ENCODE data around the gene CDH12.
"Not testable (repeated sequence)": the region's sequence is repeated elsewhere in the genome, so short reads cannot be mapped to it uniquely, and the experiment has no call there.

Gene CDH12

DNA sequence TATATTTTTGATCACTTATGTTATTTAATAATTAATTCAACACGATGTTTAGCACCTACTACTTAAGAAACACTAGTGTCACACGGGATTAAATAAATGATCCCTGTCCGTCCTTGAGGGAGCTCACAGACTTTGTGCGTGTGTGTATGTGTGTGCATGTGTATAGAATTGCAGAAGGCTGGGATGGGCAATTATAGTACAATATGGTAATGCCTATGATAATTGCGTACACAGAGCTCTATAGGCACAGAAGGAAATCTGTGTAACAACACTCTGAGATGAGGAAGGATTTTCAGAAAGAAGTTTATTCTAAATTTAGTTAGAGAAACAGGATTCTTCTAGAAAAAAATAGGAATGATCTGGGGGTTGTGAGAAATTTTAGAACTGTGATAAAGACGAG, 76.9 kb downstream of the CDH12 start:
- DNase-seq (ENCODE audit: low read depth, low spot score), result no peak
- no peaks in the 10 kb centered on the region for H3K9me3 ChIP-seq (ENCODE audit: control insufficient read depth, insufficient read depth, low read length)
- WGBS (ENCODE audit: insufficient coverage, insufficient read length), result 100% methylated on average over 1 of the region's 6 CpGs
- no peaks in the 10 kb centered on the region for H3K4me1 ChIP-seq (ENCODE audit: control insufficient read depth, insufficient read depth, low read length)
- H3K27ac ChIP-seq (ENCODE audit: low read length), result no peak overlapping the region
- H3K4me3 ChIP-seq (ENCODE audit: low read length), result no peak overlapping the region
- H3K27me3 ChIP-seq (ENCODE audit: control insufficient read depth, insufficient read depth, low read length), result no peaks in the 10 kb centered on the region
- no peaks in the 10 kb centered on the region for H3K36me3 ChIP-seq (ENCODE audit: control insufficient read depth, insufficient read depth, low read length)

DNA sequence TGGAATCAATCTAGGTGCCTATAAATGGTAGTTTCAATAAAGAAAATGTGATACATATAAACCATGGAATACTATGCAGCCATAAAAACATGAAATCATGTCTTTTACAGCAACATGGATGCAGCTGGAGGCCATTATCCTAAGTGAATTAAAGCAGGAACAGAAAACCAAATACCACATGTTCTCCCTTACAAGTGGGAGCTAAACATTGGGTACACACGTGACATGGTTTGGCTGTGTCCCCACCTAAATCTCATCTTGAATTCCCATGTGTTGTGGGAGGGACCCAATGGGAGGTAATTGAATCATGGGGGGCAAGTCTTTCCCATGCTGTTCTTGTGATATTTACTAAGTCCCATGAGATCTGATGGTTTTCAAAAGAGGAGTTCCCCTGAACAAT, 78.9 kb downstream of the CDH12 start:
- H3K4me3 ChIP-seq (ENCODE audit: low read length), result not testable (repeated sequence)

DNA sequence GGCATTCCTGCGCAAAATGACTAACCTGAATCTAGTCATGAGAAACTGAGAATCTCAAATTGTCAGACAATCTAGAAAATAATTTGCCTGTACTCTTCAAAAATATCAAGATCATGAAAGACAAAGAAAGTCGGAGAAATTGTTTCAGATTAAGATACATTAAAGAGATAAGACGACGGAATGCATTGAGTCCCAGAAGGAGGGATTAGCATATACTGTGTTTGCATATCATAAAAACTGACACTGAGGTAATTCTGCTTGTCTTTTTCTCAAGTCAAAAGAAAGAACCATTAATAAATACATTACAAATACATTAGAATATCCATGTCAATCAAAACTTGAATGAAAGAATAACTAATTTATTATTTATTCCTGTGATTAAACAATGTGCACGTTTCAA, 88.4 kb downstream of the CDH12 start:
- Histone ChIP-seq H3K36me3 (ENCODE audit: control insufficient read depth, insufficient read depth, low read length) (no peaks in the 10 kb centered on the region), H3K9me3 (ENCODE audit: control insufficient read depth, insufficient read depth, low read length) (no peaks in the 10 kb centered on the region), H3K4me3 (ENCODE audit: low read length) (no peak overlapping the region), H3K27ac (ENCODE audit: low read length) (no peak overlapping the region), H3K27me3 (ENCODE audit: control insufficient read depth, insufficient read depth, low read length) (no peaks in the 10 kb centered on the region), H3K4me1 (ENCODE audit: control insufficient read depth, insufficient read depth, low read length) (no peaks in the 10 kb centered on the region)
- WGBS (ENCODE audit: insufficient coverage, insufficient read length), result no CpG with 5 or more reads among the region's 5 CpGs
- no peak for DNase-seq (ENCODE audit: low read depth, low spot score)

More for the DNA sequence above, 78.9 kb downstream of the CDH12 start:
- not testable (repeated sequence) for H3K9me3 ChIP-seq (ENCODE audit: control insufficient read depth, insufficient read depth, low read length); H3K27ac ChIP-seq (ENCODE audit: low read length); H3K4me1 ChIP-seq (ENCODE audit: control insufficient read depth, insufficient read depth, low read length); DNase-seq (ENCODE audit: low read depth, low spot score); H3K36me3 ChIP-seq (ENCODE audit: control insufficient read depth, insufficient read depth, low read length); H3K27me3 ChIP-seq (ENCODE audit: control insufficient read depth, insufficient read depth, low read length)
- WGBS (ENCODE audit: insufficient coverage, insufficient read length), result no CpG with 5 or more reads among the region's 1 CpG

DNA sequence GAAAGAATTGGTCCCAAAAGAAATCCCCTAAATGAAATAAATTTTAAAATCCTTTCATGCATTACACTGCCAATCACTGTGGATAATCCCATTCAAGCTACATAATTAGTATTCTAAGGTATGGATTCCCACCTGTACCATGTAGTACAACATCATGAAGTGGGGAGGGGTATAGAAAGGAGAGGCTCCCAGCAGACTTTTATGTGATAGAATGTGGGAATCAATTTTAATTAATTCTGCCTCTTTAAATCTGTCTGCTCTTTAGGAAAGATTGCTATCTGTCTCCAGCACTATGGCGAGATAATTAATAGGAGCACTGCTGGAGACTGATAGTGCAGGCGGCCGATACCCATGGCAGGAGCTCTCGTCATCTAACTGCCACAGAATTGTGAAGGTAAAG, 95.4 kb downstream of the CDH12 start:
- WGBS (ENCODE audit: insufficient coverage, insufficient read length), result no CpG with 5 or more reads among the region's 4 CpGs
- no peaks in the 10 kb centered on the region for H3K36me3 ChIP-seq (ENCODE audit: control insufficient read depth, insufficient read depth, low read length)
- H3K4me1 ChIP-seq (ENCODE audit: control insufficient read depth, insufficient read depth, low read length), result no peaks in the 10 kb centered on the region
- no peak for DNase-seq (ENCODE audit: low read depth, low spot score)
- no peak overlapping the region for H3K4me3 ChIP-seq (ENCODE audit: low read length)
- no peaks in the 10 kb centered on the region for H3K27me3 ChIP-seq (ENCODE audit: control insufficient read depth, insufficient read depth, low read length)
- no peak overlapping the region for H3K27ac ChIP-seq (ENCODE audit: low read length)
- H3K9me3 ChIP-seq (ENCODE audit: control insufficient read depth, insufficient read depth, low read length), result no peaks in the 10 kb centered on the region

DNA sequence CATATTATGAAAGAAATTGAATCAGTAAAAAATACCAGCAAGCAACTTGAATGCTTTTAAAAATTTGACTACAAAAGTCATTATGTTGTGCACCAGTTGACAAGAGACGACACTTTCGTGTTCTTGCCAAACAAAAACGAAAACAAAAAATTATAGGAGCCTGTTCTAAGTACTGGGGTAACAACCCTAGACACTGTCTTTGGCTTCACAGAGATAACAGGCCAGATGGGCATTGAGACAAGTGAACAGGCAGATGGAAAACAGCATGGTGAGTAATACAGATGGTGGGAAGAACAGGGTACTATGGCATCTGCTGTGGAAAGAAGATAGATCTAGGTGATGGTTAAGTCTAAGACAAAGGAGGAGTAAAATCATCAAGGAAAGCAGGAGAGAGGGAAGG, 99.0 kb downstream of the CDH12 start:
- Histone ChIP-seq H3K9me3 (ENCODE audit: control insufficient read depth, insufficient read depth, low read length) (no peaks in the 10 kb centered on the region), H3K27ac (ENCODE audit: low read length) (no peak overlapping the region), H3K36me3 (ENCODE audit: control insufficient read depth, insufficient read depth, low read length) (no peaks in the 10 kb centered on the region), H3K4me3 (ENCODE audit: low read length) (no peak overlapping the region), H3K4me1 (ENCODE audit: control insufficient read depth, insufficient read depth, low read length) (no peaks in the 10 kb centered on the region), H3K27me3 (ENCODE audit: control insufficient read depth, insufficient read depth, low read length) (no peaks in the 10 kb centered on the region)
- WGBS (ENCODE audit: insufficient coverage, insufficient read length), result no CpG with 5 or more reads among the region's 3 CpGs
- DNase-seq (ENCODE audit: low read depth, low spot score), result no peak

DNA sequence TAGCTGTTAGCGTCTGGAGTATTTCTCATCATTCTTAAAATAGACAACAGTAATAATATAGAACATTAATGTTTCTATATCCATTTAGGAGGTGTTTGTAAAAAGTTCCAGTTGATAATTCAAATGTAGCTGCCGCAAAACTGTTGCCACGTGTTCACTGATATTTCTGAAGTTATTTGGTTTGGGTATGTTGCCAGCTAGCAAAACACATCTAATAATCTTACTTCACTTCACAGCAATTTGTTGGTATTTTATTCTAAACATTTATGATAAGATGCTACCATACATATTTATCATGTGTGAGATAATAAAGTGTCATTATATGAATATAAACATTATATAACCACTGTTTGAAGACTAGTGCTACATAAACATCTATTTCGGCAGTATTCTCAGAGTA, 101.6 kb downstream of the CDH12 start:
- H3K27me3 ChIP-seq (ENCODE audit: control insufficient read depth, insufficient read depth, low read length), result no peaks in the 10 kb centered on the region
- no peaks in the 10 kb centered on the region for H3K36me3 ChIP-seq (ENCODE audit: control insufficient read depth, insufficient read depth, low read length)
- no peak overlapping the region for H3K4me3 ChIP-seq (ENCODE audit: low read length)
- no peak for DNase-seq (ENCODE audit: low read depth, low spot score)
- H3K9me3 ChIP-seq (ENCODE audit: control insufficient read depth, insufficient read depth, low read length), result no peaks in the 10 kb centered on the region
- no peaks in the 10 kb centered on the region for H3K4me1 ChIP-seq (ENCODE audit: control insufficient read depth, insufficient read depth, low read length)
- H3K27ac ChIP-seq (ENCODE audit: low read length), result no peak overlapping the region
- WGBS (ENCODE audit: insufficient coverage, insufficient read length), result no CpG with 5 or more reads among the region's 4 CpGs

DNA sequence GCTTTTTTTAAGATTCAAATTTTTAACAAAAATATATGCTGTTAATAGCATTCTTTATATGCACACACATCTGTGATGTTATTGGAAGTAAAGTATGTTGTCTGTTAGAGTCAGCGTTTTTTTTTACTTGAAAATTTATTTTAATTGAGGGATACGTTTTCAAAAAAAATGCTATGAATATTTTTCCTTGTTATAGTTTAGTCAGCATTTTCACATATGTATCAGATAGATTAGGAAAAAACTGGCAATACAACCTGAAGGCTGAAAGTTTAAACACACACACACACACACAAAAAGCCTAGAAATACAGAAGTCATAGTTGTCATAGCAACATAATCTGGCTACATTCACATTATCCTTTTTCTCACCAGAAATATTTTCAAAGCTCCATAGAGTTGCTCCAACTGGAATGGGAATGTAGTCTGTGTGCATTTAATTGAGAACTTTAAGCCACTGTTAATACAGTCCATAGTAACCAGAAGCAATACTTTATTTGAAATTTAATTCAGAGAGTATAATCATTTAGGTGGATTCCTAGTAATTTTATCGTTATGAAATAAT, 116.6 kb downstream of the CDH12 start:
- WGBS (ENCODE audit: insufficient coverage, insufficient read length), result 100% methylated on average over 1 of the region's 3 CpGs
- no peak for DNase-seq (ENCODE audit: low read depth, low spot score)
- no peak overlapping the region for H3K27ac ChIP-seq (ENCODE audit: low read length)
- H3K27me3 ChIP-seq (ENCODE audit: control insufficient read depth, insufficient read depth, low read length), result no peaks in the 10 kb centered on the region
- no peak overlapping the region for H3K4me3 ChIP-seq (ENCODE audit: low read length)
- H3K36me3 ChIP-seq (ENCODE audit: control insufficient read depth, insufficient read depth, low read length), result no peaks in the 10 kb centered on the region
- H3K4me1 ChIP-seq (ENCODE audit: control insufficient read depth, insufficient read depth, low read length), result no peaks in the 10 kb centered on the region
- H3K9me3 ChIP-seq (ENCODE audit: control insufficient read depth, insufficient read depth, low read length), result no peaks in the 10 kb centered on the region

DNA sequence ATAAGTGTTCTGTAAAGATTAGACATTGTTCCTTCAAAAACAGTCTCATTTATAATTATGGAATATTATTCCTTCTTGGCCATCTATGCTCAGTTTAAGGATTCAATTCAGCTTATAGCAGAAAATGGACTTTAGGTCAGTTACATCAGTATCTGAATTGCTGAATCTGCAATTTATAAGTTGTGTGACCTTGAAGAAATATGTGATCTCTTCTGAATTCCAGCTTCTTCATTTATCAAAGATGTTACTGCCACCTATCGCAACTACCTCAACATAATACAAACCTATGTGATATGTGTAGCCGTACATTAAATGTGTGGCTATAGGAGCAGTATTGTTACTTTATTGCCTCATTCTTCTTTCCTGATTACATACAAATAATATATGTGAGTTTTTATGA, 118.2 kb downstream of the CDH12 start:
- Histone ChIP-seq H3K27me3 (ENCODE audit: control insufficient read depth, insufficient read depth, low read length) (no peaks in the 10 kb centered on the region), H3K36me3 (ENCODE audit: control insufficient read depth, insufficient read depth, low read length) (no peaks in the 10 kb centered on the region), H3K27ac (ENCODE audit: low read length) (no peak overlapping the region), H3K4me3 (ENCODE audit: low read length) (no peak overlapping the region), H3K4me1 (ENCODE audit: control insufficient read depth, insufficient read depth, low read length) (no peaks in the 10 kb centered on the region), H3K9me3 (ENCODE audit: control insufficient read depth, insufficient read depth, low read length) (no peaks in the 10 kb centered on the region)
- DNase-seq (ENCODE audit: low read depth, low spot score), result no peak
- no CpG with 5 or more reads among the region's 2 CpGs for WGBS (ENCODE audit: insufficient coverage, insufficient read length)

DNA sequence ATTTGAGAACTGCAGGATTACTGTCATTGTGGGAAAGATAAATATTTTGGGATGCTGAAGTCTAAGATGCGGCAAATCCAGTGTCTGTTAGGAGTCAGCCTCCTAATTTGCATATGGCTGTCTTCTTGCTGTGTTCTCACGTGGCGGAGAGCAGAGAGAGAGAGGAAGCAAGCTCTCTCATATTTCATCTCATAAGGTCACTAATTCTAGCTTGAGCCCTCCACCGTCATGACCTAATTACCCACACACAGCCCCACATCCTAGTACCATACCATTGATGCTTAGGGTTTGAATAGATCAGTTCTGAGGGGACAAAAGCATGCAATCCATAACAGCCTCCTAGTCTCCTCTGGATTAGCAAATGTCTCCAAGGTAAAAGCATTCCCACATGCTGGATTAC, 124.5 kb downstream of the CDH12 start:
- Histone ChIP-seq H3K4me3 (ENCODE audit: low read length) (no peak overlapping the region), H3K27me3 (ENCODE audit: control insufficient read depth, insufficient read depth, low read length) (no peaks in the 10 kb centered on the region), H3K4me1 (ENCODE audit: control insufficient read depth, insufficient read depth, low read length) (no peaks in the 10 kb centered on the region), H3K9me3 (ENCODE audit: control insufficient read depth, insufficient read depth, low read length) (no peaks in the 10 kb centered on the region), H3K36me3 (ENCODE audit: control insufficient read depth, insufficient read depth, low read length) (no peaks in the 10 kb centered on the region), H3K27ac (ENCODE audit: low read length) (no peak overlapping the region)
- WGBS (ENCODE audit: insufficient coverage, insufficient read length), result no CpG with 5 or more reads among the region's 4 CpGs
- no peak for DNase-seq (ENCODE audit: low read depth, low spot score)

DNA sequence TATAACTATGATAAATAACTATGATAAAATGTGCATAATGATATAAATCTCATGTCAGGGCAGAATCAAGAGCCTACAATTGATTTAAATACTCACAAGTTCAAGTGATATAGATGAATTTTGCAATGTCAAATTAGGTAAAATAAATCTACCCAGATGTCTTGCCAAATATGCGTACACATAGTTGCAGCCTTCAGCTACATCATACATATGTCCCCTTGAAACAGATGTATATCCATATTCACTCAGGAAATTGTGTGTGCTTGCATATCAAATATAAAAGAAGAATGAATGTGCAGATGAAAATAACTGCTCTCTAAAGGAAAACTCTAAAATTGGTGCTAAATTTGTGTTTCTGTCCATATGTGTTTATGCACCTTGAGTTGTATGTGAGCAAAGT, 130.7 kb downstream of the CDH12 start:
- no peak overlapping the region for H3K27ac ChIP-seq (ENCODE audit: low read length)
- H3K36me3 ChIP-seq (ENCODE audit: control insufficient read depth, insufficient read depth, low read length), result no peaks in the 10 kb centered on the region
- no peak for DNase-seq (ENCODE audit: low read depth, low spot score)
- no CpG with 5 or more reads among the region's 1 CpG for WGBS (ENCODE audit: insufficient coverage, insufficient read length)
- no peaks in the 10 kb centered on the region for H3K27me3 ChIP-seq (ENCODE audit: control insufficient read depth, insufficient read depth, low read length)
- no peaks in the 10 kb centered on the region for H3K4me1 ChIP-seq (ENCODE audit: control insufficient read depth, insufficient read depth, low read length)
- H3K9me3 ChIP-seq (ENCODE audit: control insufficient read depth, insufficient read depth, low read length), result no peaks in the 10 kb centered on the region
- H3K4me3 ChIP-seq (ENCODE audit: low read length), result no peak overlapping the region

DNA sequence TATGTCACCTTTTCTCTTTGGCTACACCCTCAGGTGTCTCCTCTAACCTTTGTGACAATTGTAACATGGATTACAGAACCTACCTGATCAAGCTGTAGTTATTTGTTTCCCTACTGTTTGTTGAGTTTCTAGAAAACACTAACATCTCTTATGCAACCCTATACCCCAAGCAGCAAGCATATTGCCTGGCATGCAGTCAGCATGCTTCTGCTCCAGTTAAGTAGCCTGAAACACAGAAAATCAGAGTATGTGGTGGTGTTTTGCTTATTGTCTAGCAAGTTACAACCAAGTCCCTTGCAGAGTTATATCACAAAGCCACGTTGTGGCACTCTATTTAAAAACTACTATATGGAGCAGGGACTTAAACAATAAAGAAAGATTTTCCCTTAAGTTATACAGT, 131.1 kb downstream of the CDH12 start:
- no peak overlapping the region for H3K27ac ChIP-seq (ENCODE audit: low read length)
- H3K36me3 ChIP-seq (ENCODE audit: control insufficient read depth, insufficient read depth, low read length), result no peaks in the 10 kb centered on the region
- H3K9me3 ChIP-seq (ENCODE audit: control insufficient read depth, insufficient read depth, low read length), result no peaks in the 10 kb centered on the region
- DNase-seq (ENCODE audit: low read depth, low spot score), result no peak
- H3K4me1 ChIP-seq (ENCODE audit: control insufficient read depth, insufficient read depth, low read length), result no peaks in the 10 kb centered on the region
- no CpG with 5 or more reads among the region's 1 CpG for WGBS (ENCODE audit: insufficient coverage, insufficient read length)
- H3K27me3 ChIP-seq (ENCODE audit: control insufficient read depth, insufficient read depth, low read length), result no peaks in the 10 kb centered on the region
- no peak overlapping the region for H3K4me3 ChIP-seq (ENCODE audit: low read length)

Measured in iPS DF 6.9 (cell line).